Measurements from ENCODE around the gene TXNIP. TPM values are rescaled to one million over a fixed set of nuclear protein-coding genes. Genes with fewer than 3 reads are reported as not detected.
"Not testable (repeated sequence)": the region's sequence is repeated elsewhere in the genome, so short reads cannot be mapped to it uniquely, and the experiment has no call there.

TXNIP gene
- total and polyA plus RNA-seq, 7 donors = 887 to 2,747 (median 1,577) TPM

- Histone ChIP-seq H3K9me3 (no peaks in the 10 kb centered on the region), H3K4me1 (peaks cover 11% of the 10 kb centered on the region), H3K4me3 (peak overlapping the region; percentile 73), H3K27ac (peak overlapping the region; percentile 89), H3K27me3 (ENCODE audit: insufficient read depth in 3 of 3, low read length in 2 of 3) (no peaks in the 10 kb centered on the region), H3K36me3 (ENCODE audit: insufficient read depth in 1 of 2, low read depth in 1 of 2) (no peaks in the 10 kb centered on the region)
- no peak for ATAC-seq
- TF ChIP-seq CTCF (IDR thresholded peaks at IDR 0.05) = no peak
- DNase-seq = peak in 1 of 2 donors; percentile 33
- 40 to 56% (median 40%) methylated on average over 6 of the region's 6 CpGs for WGBS, 3 donors
- intact Hi-C loops (cut with DNase I) = no loop called here
Observed at GRCh38 chr1:146035048-146035423, 38.7 kb upstream of the TXNIP start.

GRCh38 chr1:146032631-146033219 lies 36.3 kb upstream of the TXNIP start:
- Histone ChIP-seq H3K4me3 (no peak overlapping the region), H3K27ac (peak overlapping the region; percentile 54), H3K27me3 (ENCODE audit: insufficient read depth in 3 of 3, low read length in 2 of 3) (no peaks in the 10 kb centered on the region), H3K36me3 (ENCODE audit: insufficient read depth in 1 of 2, low read depth in 1 of 2) (no peaks in the 10 kb centered on the region), H3K4me1 (peaks cover 21% of the 10 kb centered on the region), H3K9me3 (no peaks in the 10 kb centered on the region)
- peak; percentile 45 for TF ChIP-seq CTCF (IDR thresholded peaks at IDR 0.05)
- intact Hi-C loops (cut with DNase I) = no loop called here
- no peak for ATAC-seq
- DNase-seq = no peak
- WGBS, 3 donors = 47 to 55% (median 52%) methylated on average over 6 of the region's 6 CpGs

- DNase-seq (no peak), ATAC-seq (no peak)
- H3K27me3 ChIP-seq (ENCODE audit: insufficient read depth in 3 of 3, low read length in 2 of 3) = no peaks in the 10 kb centered on the region
- H3K4me3 ChIP-seq = no peak overlapping the region
- intact Hi-C loops (cut with DNase I) = no loop called here
- no peak for TF ChIP-seq CTCF (IDR thresholded peaks at IDR 0.05)
- no peaks in the 10 kb centered on the region for H3K9me3 ChIP-seq
- H3K4me1 ChIP-seq = peaks cover 19% of the 10 kb centered on the region
- peak overlapping the region; percentile 54 for H3K27ac ChIP-seq
- H3K36me3 ChIP-seq (ENCODE audit: insufficient read depth in 1 of 2, low read depth in 1 of 2) = no peaks in the 10 kb centered on the region
Observed at GRCh38 chr1:146031476-146031875, 35.1 kb upstream of the TXNIP start.

- no peaks in the 10 kb centered on the region for H3K9me3 ChIP-seq
- no peak for DNase-seq
- TF ChIP-seq CTCF (IDR thresholded peaks at IDR 0.05) = no peak
- H3K27me3 ChIP-seq (ENCODE audit: insufficient read depth in 3 of 3, low read length in 2 of 3) = no peaks in the 10 kb centered on the region
- H3K27ac ChIP-seq = peak overlapping the region; percentile 52
- ATAC-seq = peak; percentile 58 to 76 (median 72)
- H3K36me3 ChIP-seq (ENCODE audit: insufficient read depth in 1 of 2, low read depth in 1 of 2) = no peaks in the 10 kb centered on the region
- intact Hi-C loops (cut with DNase I) = no loop called here
- no peak overlapping the region for H3K4me3 ChIP-seq
- H3K4me1 ChIP-seq = peaks cover 30% of the 10 kb centered on the region
Observed at GRCh38 chr1:146029117-146029516, 32.7 kb upstream of the TXNIP start.

- H3K4me3 ChIP-seq; ATAC-seq; intact Hi-C loops (cut with DNase I); H3K36me3 ChIP-seq (ENCODE audit: insufficient read depth in 1 of 2, low read depth in 1 of 2); DNase-seq; H3K9me3 ChIP-seq; H3K27me3 ChIP-seq (ENCODE audit: insufficient read depth in 3 of 3, low read length in 2 of 3): not testable (repeated sequence)
- Histone ChIP-seq H3K27ac (peak overlapping the region; percentile 39), H3K4me1 (peaks cover 23% of the 10 kb centered on the region)
- 32 to 54% (median 49%) methylated on average over 1 of the region's 1 CpG for WGBS, 3 donors
Observed at GRCh38 chr1:146026650-146027049, 30.3 kb upstream of the TXNIP start.

GRCh38 chr1:146025787-146026495 lies 29.6 kb upstream of the TXNIP start:
- H3K27me3 ChIP-seq (ENCODE audit: insufficient read depth in 3 of 3, low read length in 2 of 3); H3K36me3 ChIP-seq (ENCODE audit: insufficient read depth in 1 of 2, low read depth in 1 of 2); H3K4me3 ChIP-seq; H3K9me3 ChIP-seq; DNase-seq; ATAC-seq; intact Hi-C loops (cut with DNase I): not testable (repeated sequence)
- Histone ChIP-seq H3K4me1 (peaks cover 23% of the 10 kb centered on the region), H3K27ac (peak overlapping the region; percentile 94)
- WGBS, 3 donors = 83 to 89% (median 89%) methylated on average over 2 of the region's 2 CpGs

All from psoas muscle (tissue), 8 donors.